HepG2 (cell line): Measurements from ENCODE around the gene MBOAT7. TPM values are rescaled to one million over a fixed set of nuclear protein-coding genes. Genes with fewer than 3 reads are reported as not detected.
A peak's percentile ranks its signal among the peaks of the same experiment; 100 is the strongest.

Experiments used
- AGO2 ChIP-seq: fragments of 200-400 bp; formaldehyde crosslinking; optimal IDR thresholded peaks from 2 replicates; pipeline ENCODE3; 2017; ENCODE audit warnings: mild to moderate bottlenecking, low read depth, low read length, moderate library complexity
- ATRX ChIP-seq: sonication (generic); formaldehyde crosslinking; IDR thresholded peaks from 2 replicates; pipeline ENCODE4 v1.4.0; 2020; ENCODE audit warnings: missing genetic modification reagents, borderline replicate concordance
- KDM5B ChIP-seq: sonication (generic); formaldehyde crosslinking; IDR thresholded peaks from 2 replicates; pipeline ENCODE4 v1.4.0; 2020; ENCODE audit warnings: missing genetic modification reagents, mild to moderate bottlenecking, borderline replicate concordance
- MYC ChIP-seq: sonication (generic); formaldehyde crosslinking; IDR thresholded peaks from 2 replicates; pipeline ENCODE4 v1.9.0; 2021; ENCODE audit warnings: missing genetic modification reagents, borderline replicate concordance
- RARA ChIP-seq: IDR thresholded peaks from 2 replicates; pipeline ENCODE4 v1.6.1; 2016; ENCODE audit warnings: missing genetic modification reagents, missing compliant biosample characterization
- SAFB2 ChIP-seq: sonication (generic); formaldehyde crosslinking; IDR thresholded peaks from 2 replicates; pipeline ENCODE4 v1.5.1; 2020; ENCODE audit warnings: missing genetic modification reagents, low read depth, mild to moderate bottlenecking, borderline replicate concordance
- ZFY ChIP-seq: sonication (generic); formaldehyde crosslinking; IDR thresholded peaks from 2 replicates; pipeline ENCODE4 v1.4.0; 2020; ENCODE audit warnings: missing genetic modification reagents
- ZNF34 ChIP-seq: sonication (generic); formaldehyde crosslinking; IDR thresholded peaks from 2 replicates; pipeline ENCODE4 v1.4.0; 2020; ENCODE audit warnings: mild to moderate bottlenecking, missing genetic modification reagents, borderline replicate concordance
- ZNF546 ChIP-seq: sonication (generic); formaldehyde crosslinking; conservative IDR thresholded peaks from 2 replicates; pipeline ENCODE4 v1.8.1; 2023; ENCODE audit warnings: mild to moderate bottlenecking, missing genetic modification reagents
- ZNF547 ChIP-seq: sonication (generic); formaldehyde crosslinking; IDR thresholded peaks from 2 replicates; pipeline ENCODE4 v1.5.1; 2020; ENCODE audit warnings: mild to moderate bottlenecking, missing genetic modification reagents
- ZSCAN21 ChIP-seq: sonication (generic); formaldehyde crosslinking; IDR thresholded peaks from 2 replicates; pipeline ENCODE4 v1.8.0; 2022; ENCODE audit warnings: mild to moderate bottlenecking, missing genetic modification reagents, moderate library complexity, borderline replicate concordance
- polyA plus RNA-seq, 8 experiments: library from polyadenylated mRNA; depleted of rRNA in 3 of 8; stranded (reverse) in 7 of 8; unstranded in 1 of 8; fragments of >200 nt; fragmentation: Illumina TruSeq in 4 of 8; extraction: Trizol in 4 of 8; gene quantifications; 2 replicates each; pipeline versions ENCODE4 v1.2.1 to v1.2.3, GENCODE V29; 2011 to 2016; ENCODE audit warnings: low read depth in 4 of 8, missing spikeins in 1 of 8, mixed read lengths in 1 of 8; ENCODE audit not compliant: insufficient read depth in 1 of 8
- total RNA-seq, 5 experiments: library from RNA; depleted of rRNA; stranded (reverse); fragments of >200 nt; fragmentation: Illumina TruSeq; extraction: Trizol; gene quantifications; 2 replicates each; pipeline ENCODE4 v1.2.3, GENCODE V29; 2016; ENCODE audit warnings: low read depth in 1 of 5
- TF ChIP-seq, protein P1 (sequence below): sonication (generic); formaldehyde crosslinking; IDR thresholded peaks from 2 replicates; pipeline ENCODE4 v1.8.1; 2022; ENCODE audit warnings: low read depth, mild to moderate bottlenecking, missing genetic modification reagents
- TF ChIP-seq, protein P2 (sequence below): sonication (generic); formaldehyde crosslinking; IDR thresholded peaks from 2 replicates; pipeline ENCODE4 v1.8.1; 2023; ENCODE audit warnings: mild to moderate bottlenecking, missing genetic modification reagents
- TF ChIP-seq, protein P3 (sequence below), 2 experiments: sonication (generic) in 1 of 2; formaldehyde crosslinking in 1 of 2; IDR thresholded peaks; 2 replicates each; pipeline versions ENCODE4 v1.5.1 to v1.6.1; 2011 to 2020; ENCODE audit warnings: borderline replicate concordance in 1 of 2, low read depth in 1 of 2, low read length in 1 of 2, mild to moderate bottlenecking in 1 of 2, missing genetic modification reagents in 1 of 2, moderate library complexity in 1 of 2
- TF ChIP-seq, protein P4 (sequence below): sonication (generic); formaldehyde crosslinking; IDR thresholded peaks from 2 replicates; pipeline ENCODE4 v1.5.1; 2020; ENCODE audit warnings: missing genetic modification reagents, mild to moderate bottlenecking, borderline replicate concordance
- TF ChIP-seq, protein P5 (sequence below): sonication (generic); formaldehyde crosslinking; IDR thresholded peaks from 2 replicates; pipeline ENCODE4 v1.4.0; 2020; ENCODE audit warnings: missing genetic modification reagents

Gene MBOAT7
- total and polyA plus RNA-seq, 2 of the 13 experiments (the other 11 are each of a cell fraction or from before 2014, with no cell fraction given) = 22.2 to 25.5 TPM

DNA sequence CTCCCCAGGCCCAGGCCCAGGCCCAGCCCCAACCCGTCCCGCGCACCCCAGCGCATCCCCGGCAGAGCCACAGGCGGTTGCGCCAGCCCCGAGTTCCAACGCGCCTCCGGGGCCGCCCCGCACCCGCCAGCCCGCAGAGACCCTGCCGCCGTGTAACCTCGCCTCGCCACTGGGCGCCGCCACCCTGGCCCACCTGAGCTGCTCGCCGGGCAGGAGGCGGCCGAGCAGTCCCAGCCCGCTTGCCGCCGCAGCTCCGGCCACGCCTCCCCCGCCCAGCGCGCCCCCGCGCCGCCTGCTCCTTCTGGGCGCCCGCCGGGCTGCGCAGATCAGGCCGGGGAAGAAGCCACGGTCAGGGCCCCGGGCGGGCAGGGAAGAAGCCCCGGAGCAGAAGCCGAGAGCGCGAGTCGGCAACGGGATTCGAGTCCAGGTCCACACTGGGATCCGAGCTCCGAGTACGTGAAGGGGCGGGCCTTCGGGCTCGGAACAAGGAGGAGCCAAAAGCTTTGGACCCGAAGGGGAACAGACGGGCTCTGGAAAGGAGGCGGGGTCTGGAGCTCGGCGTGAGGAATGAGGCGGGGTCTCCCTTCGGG, at the start of gene MBOAT7 (continued):
- TF ChIP-seq, protein P1, sequence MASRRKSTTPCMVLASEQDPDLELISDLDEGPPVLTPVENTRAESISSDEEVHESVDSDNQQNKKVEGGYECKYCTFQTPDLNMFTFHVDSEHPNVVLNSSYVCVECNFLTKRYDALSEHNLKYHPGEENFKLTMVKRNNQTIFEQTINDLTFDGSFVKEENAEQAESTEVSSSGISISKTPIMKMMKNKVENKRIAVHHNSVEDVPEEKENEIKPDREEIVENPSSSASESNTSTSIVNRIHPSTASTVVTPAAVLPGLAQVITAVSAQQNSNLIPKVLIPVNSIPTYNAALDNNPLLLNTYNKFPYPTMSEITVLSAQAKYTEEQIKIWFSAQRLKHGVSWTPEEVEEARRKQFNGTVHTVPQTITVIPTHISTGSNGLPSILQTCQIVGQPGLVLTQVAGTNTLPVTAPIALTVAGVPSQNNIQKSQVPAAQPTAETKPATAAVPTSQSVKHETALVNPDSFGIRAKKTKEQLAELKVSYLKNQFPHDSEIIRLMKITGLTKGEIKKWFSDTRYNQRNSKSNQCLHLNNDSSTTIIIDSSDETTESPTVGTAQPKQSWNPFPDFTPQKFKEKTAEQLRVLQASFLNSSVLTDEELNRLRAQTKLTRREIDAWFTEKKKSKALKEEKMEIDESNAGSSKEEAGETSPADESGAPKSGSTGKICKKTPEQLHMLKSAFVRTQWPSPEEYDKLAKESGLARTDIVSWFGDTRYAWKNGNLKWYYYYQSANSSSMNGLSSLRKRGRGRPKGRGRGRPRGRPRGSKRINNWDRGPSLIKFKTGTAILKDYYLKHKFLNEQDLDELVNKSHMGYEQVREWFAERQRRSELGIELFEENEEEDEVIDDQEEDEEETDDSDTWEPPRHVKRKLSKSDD (CRISPR knock-in tag) = no peak
- peak; percentile 74; the same call in 1 of the 2 replicates for TF ChIP-seq SAFB2 (CRISPR knock-in tag)
- TF ChIP-seq RARA (CRISPR knock-in tag) = 0 out of 2 replicates have a peak, but pooled peaks have one; percentile 11
- 0 out of 2 replicates have a peak, but pooled peaks have one; percentile 44 for TF ChIP-seq ZNF546
- TF ChIP-seq KDM5B = no peak
- TF ChIP-seq ZNF547 (CRISPR knock-in tag) = 0 out of 2 replicates have a peak, but pooled peaks have one; percentile 38
- TF ChIP-seq, protein P2, sequence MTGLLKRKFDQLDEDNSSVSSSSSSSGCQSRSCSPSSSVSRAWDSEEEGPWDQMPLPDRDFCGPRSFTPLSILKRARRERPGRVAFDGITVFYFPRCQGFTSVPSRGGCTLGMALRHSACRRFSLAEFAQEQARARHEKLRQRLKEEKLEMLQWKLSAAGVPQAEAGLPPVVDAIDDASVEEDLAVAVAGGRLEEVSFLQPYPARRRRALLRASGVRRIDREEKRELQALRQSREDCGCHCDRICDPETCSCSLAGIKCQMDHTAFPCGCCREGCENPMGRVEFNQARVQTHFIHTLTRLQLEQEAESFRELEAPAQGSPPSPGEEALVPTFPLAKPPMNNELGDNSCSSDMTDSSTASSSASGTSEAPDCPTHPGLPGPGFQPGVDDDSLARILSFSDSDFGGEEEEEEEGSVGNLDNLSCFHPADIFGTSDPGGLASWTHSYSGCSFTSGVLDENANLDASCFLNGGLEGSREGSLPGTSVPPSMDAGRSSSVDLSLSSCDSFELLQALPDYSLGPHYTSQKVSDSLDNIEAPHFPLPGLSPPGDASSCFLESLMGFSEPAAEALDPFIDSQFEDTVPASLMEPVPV = peak; percentile 64; the same call in 1 of the 2 replicates
- peak; percentile 89; the same call in 1 of the 2 replicates for TF ChIP-seq ZNF34
- peak; percentile 50; the same call in 1 of the 2 replicates for TF ChIP-seq ZSCAN21 (CRISPR knock-in tag)
- TF ChIP-seq, protein P3, sequence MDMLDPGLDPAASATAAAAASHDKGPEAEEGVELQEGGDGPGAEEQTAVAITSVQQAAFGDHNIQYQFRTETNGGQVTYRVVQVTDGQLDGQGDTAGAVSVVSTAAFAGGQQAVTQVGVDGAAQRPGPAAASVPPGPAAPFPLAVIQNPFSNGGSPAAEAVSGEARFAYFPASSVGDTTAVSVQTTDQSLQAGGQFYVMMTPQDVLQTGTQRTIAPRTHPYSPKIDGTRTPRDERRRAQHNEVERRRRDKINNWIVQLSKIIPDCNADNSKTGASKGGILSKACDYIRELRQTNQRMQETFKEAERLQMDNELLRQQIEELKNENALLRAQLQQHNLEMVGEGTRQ (IDR thresholded peaks at IDR 0.05; ENCODE audit: low read depth, low read length) = no peak
- TF ChIP-seq, protein P3 (CRISPR knock-in tag; IDR thresholded peaks at IDR 0.05; ENCODE audit: borderline replicate concordance) = no peak
- TF ChIP-seq ATRX = no peak
- TF ChIP-seq AGO2 = peak; percentile 65
- TF ChIP-seq, protein P4, sequence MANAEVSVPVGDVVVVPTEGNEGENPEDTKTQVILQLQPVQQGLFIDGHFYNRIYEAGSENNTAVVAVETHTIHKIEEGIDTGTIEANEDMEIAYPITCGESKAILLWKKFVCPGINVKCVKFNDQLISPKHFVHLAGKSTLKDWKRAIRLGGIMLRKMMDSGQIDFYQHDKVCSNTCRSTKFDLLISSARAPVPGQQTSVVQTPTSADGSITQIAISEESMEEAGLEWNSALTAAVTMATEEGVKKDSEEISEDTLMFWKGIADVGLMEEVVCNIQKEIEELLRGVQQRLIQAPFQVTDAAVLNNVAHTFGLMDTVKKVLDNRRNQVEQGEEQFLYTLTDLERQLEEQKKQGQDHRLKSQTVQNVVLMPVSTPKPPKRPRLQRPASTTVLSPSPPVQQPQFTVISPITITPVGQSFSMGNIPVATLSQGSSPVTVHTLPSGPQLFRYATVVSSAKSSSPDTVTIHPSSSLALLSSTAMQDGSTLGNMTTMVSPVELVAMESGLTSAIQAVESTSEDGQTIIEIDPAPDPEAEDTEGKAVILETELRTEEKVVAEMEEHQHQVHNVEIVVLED (CRISPR knock-in tag) = peak; percentile 51; the same call in 1 of the 2 replicates
- peak; percentile 90 for TF ChIP-seq ZFY (CRISPR knock-in tag)
- TF ChIP-seq MYC (CRISPR knock-in tag) = peak; percentile 50
- TF ChIP-seq, protein P5, sequence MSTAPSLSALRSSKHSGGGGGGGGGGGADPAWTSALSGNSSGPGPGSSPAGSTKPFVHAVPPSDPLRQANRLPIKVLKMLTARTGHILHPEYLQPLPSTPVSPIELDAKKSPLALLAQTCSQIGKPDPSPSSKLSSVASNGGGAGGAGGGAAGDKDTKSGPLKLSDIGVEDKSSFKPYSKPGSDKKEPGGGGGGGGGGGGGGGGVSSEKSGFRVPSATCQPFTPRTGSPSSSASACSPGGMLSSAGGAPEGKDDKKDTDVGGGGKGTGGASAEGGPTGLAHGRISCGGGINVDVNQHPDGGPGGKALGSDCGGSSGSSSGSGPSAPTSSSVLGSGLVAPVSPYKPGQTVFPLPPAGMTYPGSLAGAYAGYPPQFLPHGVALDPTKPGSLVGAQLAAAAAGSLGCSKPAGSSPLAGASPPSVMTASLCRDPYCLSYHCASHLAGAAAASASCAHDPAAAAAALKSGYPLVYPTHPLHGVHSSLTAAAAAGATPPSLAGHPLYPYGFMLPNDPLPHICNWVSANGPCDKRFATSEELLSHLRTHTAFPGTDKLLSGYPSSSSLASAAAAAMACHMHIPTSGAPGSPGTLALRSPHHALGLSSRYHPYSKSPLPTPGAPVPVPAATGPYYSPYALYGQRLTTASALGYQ (CRISPR knock-in tag) = no peak
